Subcutaneous adipose tissue (tissue), 4 donors: ENCODE results near the gene GPC3. TPM values are rescaled to one million over a fixed set of nuclear protein-coding genes. Genes with fewer than 3 reads are reported as not detected.

Source experiments
- total RNA-seq, 4 donors: library from RNA; depleted of rRNA; stranded (reverse); fragments of >200 nt; gene quantifications; one replicate each; pipeline ENCODE4 v1.1.0, GENCODE V29; 2016
- TF ChIP-seq, protein P1 (sequence below): fragments of 450-650 bp; IDR thresholded peaks from one replicate; pipeline ENCODE4 v1.5.1; 2016; ENCODE audit warnings: low read depth, mild to moderate bottlenecking, control low read depth, antibody characterized with exemption, moderate library complexity

The GPC3 gene
- total RNA-seq, 4 donors from 2014 or later: 61.8 to 142 (median 84.5) TPM

GRCh38 chrX:134002921-134003615 is 17.7 kb upstream of the GPC3 start:
- TF ChIP-seq, protein P1, sequence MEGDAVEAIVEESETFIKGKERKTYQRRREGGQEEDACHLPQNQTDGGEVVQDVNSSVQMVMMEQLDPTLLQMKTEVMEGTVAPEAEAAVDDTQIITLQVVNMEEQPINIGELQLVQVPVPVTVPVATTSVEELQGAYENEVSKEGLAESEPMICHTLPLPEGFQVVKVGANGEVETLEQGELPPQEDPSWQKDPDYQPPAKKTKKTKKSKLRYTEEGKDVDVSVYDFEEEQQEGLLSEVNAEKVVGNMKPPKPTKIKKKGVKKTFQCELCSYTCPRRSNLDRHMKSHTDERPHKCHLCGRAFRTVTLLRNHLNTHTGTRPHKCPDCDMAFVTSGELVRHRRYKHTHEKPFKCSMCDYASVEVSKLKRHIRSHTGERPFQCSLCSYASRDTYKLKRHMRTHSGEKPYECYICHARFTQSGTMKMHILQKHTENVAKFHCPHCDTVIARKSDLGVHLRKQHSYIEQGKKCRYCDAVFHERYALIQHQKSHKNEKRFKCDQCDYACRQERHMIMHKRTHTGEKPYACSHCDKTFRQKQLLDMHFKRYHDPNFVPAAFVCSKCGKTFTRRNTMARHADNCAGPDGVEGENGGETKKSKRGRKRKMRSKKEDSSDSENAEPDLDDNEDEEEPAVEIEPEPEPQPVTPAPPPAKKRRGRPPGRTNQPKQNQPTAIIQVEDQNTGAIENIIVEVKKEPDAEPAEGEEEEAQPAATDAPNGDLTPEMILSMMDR: no peak

DNA sequence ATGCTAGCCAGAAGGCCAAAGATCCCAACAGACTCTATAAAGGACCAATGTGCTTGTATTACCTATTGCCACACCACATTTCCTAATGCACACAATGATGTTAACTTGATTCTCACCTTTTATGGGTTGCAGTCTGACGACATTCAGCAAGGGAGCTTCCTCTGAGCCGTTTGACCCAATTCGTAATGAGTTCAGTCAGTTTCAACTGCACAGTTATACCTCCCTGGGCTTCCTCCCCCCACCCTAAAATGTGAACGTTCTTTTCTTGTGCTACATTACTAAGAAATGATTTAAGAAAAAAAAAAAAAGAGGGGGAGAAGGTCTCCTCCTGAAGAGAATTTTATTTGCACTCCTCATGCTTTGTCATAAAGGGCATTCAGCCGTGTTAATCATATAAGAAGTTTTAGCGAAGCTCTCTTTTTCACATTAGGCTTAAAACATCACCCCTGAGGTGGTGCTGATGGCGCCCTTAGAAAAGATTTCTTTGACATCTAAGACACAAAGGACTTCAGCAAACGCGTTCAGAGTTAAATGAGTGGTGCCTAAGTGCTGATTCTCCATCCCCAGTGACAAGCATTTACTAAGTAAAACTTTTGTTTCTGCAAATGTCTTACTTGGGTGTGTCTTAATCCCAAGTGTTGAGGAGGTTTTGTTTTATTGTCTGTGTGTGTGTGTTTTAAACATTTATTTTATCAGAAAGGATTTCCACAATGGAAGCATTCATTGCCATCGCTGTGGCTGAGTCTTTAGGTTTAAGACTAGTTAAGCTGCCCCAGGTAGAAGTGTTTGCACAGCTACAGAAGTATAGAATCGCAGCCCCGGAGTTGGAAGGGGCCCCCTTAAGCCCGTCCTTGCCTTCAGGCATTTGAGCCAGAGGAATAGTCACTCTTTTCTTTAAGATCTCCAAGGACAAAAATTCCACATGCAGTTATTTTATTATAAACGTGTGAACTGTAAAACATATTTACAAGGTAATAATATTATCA is 15.2 kb upstream of the GPC3 start:
- TF ChIP-seq, protein P1: no peak

GRCh38 chrX:133999031-133999705 is 13.8 kb upstream of the GPC3 start:
- TF ChIP-seq, protein P1: no peak

GRCh38 chrX:133995759-133996158 is 10.4 kb upstream of the GPC3 start:
- TF ChIP-seq, protein P1: no peak

DNA sequence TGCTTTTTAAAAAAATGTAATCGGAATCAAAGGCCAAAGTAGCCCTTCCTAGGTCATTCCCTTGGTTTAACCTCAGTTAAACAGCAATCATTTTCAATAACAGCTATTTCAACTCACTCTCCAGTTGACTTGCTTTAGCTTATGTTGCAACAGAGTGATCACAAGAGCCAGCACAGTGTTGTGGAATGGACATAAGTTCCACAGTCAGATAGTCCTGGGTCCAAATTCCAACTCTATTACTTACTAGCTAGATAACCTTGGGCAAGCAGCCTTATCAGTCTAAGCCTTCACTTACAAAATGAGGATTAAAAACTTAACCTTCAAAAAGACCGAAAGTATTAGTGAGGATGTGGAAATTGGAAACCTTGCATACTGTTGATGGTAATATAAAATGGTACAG is 9.2 kb upstream of the GPC3 start:
- TF ChIP-seq, protein P1: no peak

DNA sequence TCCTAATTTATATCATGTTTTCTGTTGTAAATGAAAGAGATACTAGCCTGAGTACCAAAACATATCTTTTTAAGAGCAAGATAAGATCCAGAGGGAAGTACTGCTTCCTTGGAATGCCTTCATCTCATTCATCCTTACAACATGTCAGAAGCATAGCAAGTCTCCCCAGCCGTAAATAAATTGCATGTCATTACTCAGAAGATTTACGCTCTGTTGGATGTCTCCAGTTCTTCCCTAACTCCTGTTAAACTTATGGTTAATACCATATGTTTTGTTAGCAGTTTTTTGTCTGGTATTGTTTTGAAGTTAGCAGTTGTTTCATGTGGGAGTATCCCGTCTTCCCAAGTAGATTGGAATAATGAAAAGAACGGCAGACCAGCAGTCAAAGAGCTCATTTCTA is 7.5 kb upstream of the GPC3 start:
- TF ChIP-seq, protein P1: no peak
